GM12874 (cell line): ENCODE results near the gene NDUFS2.

Source experiments
- TF ChIP-seq, protein P1 (sequence below): IDR thresholded peaks from 2 replicates; pipeline ENCODE4 v1.5.1; 2011; ENCODE audit warnings: low read depth, mild to moderate bottlenecking, control low read depth, low read length, moderate library complexity; ENCODE audit not compliant: insufficient read depth

The NDUFS2 gene

DNA sequence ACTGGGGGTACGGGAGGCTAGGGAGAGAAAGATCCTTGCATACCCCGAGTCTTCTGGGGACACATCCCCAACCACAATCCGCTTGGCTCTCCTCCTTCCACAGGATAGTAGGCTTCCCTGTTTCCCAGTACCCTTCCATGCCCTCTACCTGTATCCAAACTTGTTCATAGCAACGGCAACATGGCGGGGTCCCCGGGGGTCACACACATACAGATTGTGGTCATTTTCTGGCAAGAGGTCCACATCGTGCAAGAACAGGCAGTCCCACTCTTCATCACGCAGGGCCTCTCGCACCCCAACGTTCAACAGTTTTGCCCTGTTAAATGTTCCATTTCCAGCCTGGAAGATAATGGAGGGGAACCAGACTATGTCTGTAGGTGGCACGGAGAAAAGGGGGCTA, 28.5 kb upstream of the NDUFS2 start:
- TF ChIP-seq, protein P1, sequence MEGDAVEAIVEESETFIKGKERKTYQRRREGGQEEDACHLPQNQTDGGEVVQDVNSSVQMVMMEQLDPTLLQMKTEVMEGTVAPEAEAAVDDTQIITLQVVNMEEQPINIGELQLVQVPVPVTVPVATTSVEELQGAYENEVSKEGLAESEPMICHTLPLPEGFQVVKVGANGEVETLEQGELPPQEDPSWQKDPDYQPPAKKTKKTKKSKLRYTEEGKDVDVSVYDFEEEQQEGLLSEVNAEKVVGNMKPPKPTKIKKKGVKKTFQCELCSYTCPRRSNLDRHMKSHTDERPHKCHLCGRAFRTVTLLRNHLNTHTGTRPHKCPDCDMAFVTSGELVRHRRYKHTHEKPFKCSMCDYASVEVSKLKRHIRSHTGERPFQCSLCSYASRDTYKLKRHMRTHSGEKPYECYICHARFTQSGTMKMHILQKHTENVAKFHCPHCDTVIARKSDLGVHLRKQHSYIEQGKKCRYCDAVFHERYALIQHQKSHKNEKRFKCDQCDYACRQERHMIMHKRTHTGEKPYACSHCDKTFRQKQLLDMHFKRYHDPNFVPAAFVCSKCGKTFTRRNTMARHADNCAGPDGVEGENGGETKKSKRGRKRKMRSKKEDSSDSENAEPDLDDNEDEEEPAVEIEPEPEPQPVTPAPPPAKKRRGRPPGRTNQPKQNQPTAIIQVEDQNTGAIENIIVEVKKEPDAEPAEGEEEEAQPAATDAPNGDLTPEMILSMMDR: no peak

DNA sequence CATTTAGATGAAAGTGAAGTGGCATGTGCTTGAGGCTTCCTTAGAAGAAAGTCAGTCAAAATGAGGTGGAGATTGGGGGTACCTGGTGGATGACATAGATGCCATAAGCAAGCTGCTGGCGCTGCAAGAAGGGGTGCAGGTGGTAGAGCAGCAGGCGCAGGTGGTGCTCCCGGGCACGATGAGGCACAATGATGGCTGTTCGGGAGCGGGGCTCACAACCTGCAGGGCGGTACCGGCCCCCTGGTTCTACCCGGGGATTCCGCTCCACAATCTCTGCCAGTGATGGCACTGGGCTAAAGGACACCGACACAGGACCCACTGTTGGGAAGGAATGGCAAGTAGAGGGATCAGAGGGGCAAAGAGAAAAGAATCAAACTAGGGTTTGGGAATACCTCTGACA, 27.3 kb upstream of the NDUFS2 start:
- TF ChIP-seq, protein P1: no peak

GRCh38 chr1:161175771-161176453, 26.3 kb upstream of the NDUFS2 start:
- TF ChIP-seq, protein P1: no peak

DNA sequence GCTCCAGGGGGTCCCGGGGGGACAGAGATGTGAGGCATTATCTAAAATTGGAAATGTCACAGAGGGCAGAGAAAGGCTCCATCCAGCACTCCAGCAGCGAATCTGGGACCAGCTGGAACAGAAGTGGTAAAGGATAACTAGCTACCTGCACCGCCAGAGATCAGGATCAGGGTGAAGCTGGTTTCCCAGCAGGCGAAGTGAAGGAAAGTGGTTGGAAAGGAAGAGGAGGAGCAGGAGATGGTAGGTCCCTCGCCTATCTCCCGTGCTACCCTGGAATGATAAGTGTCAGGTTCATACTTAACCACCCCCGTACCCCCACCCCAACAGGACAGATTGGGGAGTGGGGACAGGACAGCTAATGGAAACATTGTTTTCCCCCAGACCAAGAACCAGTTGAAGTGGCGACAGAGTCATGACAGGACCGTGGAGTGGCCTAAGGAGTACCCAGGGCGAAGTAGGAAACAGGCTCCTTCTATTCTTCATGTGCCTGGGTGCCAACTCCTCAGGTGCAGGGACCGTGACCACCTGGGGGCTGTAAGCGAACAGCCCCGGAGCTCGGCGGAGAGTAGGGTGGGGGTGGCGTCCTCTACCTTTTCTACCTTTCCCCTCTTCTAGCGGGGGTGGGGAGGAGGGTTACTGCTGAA, 25.6 kb upstream of the NDUFS2 start:
- TF ChIP-seq, protein P1: no peak

DNA sequence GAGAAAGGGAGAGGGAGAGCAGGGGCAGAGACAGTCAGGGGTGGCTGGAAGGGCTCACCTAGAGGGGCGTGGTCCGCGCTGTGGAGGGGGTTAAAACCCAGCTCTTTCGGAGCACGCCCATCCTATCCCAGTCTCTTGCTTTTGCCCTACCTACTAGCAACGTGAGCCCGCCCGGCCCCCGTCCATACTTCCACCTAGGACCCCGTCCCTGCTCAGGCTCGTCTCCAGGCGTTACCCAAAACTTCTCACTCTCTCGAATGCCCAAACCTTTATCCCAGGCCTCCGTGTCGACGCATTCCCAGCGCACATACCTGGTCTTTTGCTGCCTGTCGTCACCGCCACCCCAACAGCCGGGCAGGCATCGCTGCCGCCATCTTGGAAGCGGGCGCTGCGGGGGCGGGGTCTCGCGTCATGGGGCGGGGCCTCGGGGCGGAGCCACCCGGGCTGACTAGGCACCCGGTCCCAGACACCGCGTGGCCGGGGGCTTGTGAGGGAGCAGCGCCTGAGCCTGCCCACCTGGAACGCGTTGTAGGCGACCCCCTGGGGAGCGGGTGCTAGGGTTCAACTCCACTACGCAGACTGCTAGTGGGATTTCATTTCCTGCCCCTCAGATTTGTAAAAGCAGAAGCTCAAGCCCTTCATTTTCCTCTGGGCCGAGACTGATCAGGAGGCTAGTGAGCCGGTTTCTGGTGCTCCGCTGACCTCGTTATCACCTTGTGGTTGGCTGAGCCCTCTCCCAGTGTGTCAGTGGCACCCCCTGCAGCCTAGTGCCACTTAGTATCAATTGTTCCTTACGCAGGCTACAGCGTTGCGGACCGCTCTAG, 24.8 kb upstream of the NDUFS2 start, which contains the start of gene B4GALT3:
Gene B4GALT3, minus strand, starts transcription at position 396 of the 824 bp plus-strand sequence. CDS start 1,447 bp downstream, outside the sequence.
- TF ChIP-seq, protein P1: peak; percentile 47

- TF ChIP-seq, protein P1: no peak
Measured at GRCh38 chr1:161177936-161178244, 24.3 kb upstream of the NDUFS2 start.

DNA sequence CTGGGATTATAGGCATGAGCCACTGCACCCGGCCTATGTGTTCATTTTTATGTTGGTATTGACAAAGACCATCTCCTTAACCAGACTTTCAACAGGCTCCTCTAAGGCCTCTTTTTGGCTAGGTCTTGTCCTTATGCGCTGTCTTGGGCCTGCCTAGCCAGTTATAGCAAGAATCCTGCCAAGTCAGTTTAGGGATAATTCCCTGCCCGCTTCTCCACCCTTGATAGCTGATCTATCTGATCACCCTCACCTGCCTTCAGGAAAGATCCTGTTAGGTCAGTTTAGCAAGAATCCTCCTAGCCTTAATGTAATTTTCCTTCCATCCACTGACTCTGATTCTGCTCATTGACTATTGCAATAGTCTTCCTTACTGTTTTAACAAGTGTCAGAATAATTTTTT, 22.5 kb upstream of the NDUFS2 start:
- TF ChIP-seq, protein P1: no peak
